K562 (cell line): ENCODE measurements around the gene INO80E. TPM values are rescaled to one million over a fixed set of nuclear protein-coding genes. Genes with fewer than 3 reads are reported as not detected.

Source experiments
- ARNT ChIP-seq, 2 experiments: fragments of 450-650 bp; IDR thresholded peaks; 2 replicates each; pipeline ENCODE4 v1.6.1; 2016; ENCODE audit warnings: mild to moderate bottlenecking in 1 of 2
- BCOR ChIP-seq: fragments of 450-650 bp; IDR thresholded peaks from 2 replicates; pipeline ENCODE4 v1.6.1; 2016
- BHLHE40 ChIP-seq: IDR thresholded peaks from 2 replicates; pipeline ENCODE4 v1.6.1; 2011; ENCODE audit warnings: low read length, improper control_type of control experiment
- CBX2 ChIP-seq: fragments of 200-600 bp; sonication (generic); IDR thresholded peaks from one replicate; pipeline ENCODE4 v1.6.1; 2012; ENCODE audit warnings: mild to moderate bottlenecking, low read length, inconsistent platforms; ENCODE audit not compliant: insufficient read depth, poor library complexity, severe bottlenecking
- GABPB2 ChIP-seq: fragments of 250-450 bp; sonication (Bioruptor Pico); conservative IDR thresholded peaks from 2 replicates; pipeline ENCODE4 v1.5.1; 2021; ENCODE audit warnings: mild to moderate bottlenecking
- HDAC2 ChIP-seq: fragments of 450-650 bp; IDR thresholded peaks from 2 replicates; pipeline ENCODE4 v1.6.1; 2016; ENCODE audit warnings: mild to moderate bottlenecking
- HNRNPLL ChIP-seq: fragments of 200-400 bp; formaldehyde crosslinking; IDR thresholded peaks from 2 replicates; pipeline ENCODE4 v1.6.1; 2017; ENCODE audit warnings: low read length, low read depth, mild to moderate bottlenecking; ENCODE audit not compliant: poor library complexity, severe bottlenecking
- KDM4B ChIP-seq, 2 experiments: fragments of 450-650 bp in 1 of 2; sonication (generic) in 1 of 2; IDR thresholded peaks; 2 replicates each; pipeline ENCODE4 v1.6.1; 2016 to 2017; ENCODE audit warnings: borderline replicate concordance in 2 of 2, antibody characterized with exemption in 1 of 2, low read depth in 1 of 2, mild to moderate bottlenecking in 1 of 2
- MTA3 ChIP-seq: fragments of 450-650 bp; formaldehyde crosslinking; IDR thresholded peaks from 2 replicates; pipeline ENCODE4 v1.6.1; 2017; ENCODE audit warnings: mild to moderate bottlenecking, borderline replicate concordance
- PML ChIP-seq: IDR thresholded peaks from 2 replicates; pipeline ENCODE4 v1.6.1; 2012; ENCODE audit warnings: low read length, inconsistent platforms
- SMAD4 ChIP-seq: fragments of 250-450 bp; sonication (Bioruptor Pico); conservative IDR thresholded peaks from 2 replicates; pipeline ENCODE4 v1.8.0; 2021; ENCODE audit warnings: inconsistent platforms, mild to moderate bottlenecking, moderate library complexity
- SRSF1 ChIP-seq: fragments of 200-400 bp; formaldehyde crosslinking; IDR thresholded peaks from 2 replicates; pipeline ENCODE4 v1.6.1; 2017; ENCODE audit warnings: mild to moderate bottlenecking, low read depth, low read length, moderate library complexity
- TAF15 ChIP-seq: fragments of 200-400 bp; formaldehyde crosslinking; IDR thresholded peaks from 2 replicates; pipeline ENCODE4 v1.6.1; 2017; ENCODE audit warnings: mild to moderate bottlenecking, low read depth, low read length, moderate library complexity
- TBL1XR1 ChIP-seq, 2 experiments: IDR thresholded peaks; 2 replicates each; pipeline ENCODE4 v1.6.1; 2012; ENCODE audit warnings: improper control_type of control experiment in 2 of 2, low read length in 2 of 2, mild to moderate bottlenecking in 1 of 2
- ZC3H4 ChIP-seq: sonication (generic); formaldehyde crosslinking; IDR thresholded peaks from 2 replicates; pipeline ENCODE4 v1.9.0; 2021; ENCODE audit warnings: missing genetic modification reagents, borderline replicate concordance
- ZEB2 ChIP-seq: fragments of 450-650 bp; IDR thresholded peaks from 2 replicates; pipeline ENCODE4 v1.6.1; 2016
- ZNF431 ChIP-seq: sonication (generic); formaldehyde crosslinking; IDR thresholded peaks from 2 replicates; pipeline ENCODE4 v1.8.0; 2022; ENCODE audit warnings: mild to moderate bottlenecking, missing genetic modification reagents
- ZNF57 ChIP-seq: fragments of 450-650 bp; formaldehyde crosslinking; IDR thresholded peaks from 2 replicates; pipeline ENCODE4 v1.4.0; 2020; ENCODE audit warnings: mild to moderate bottlenecking, moderate library complexity
- ZNF696 ChIP-seq: fragments of 250-450 bp; sonication (Bioruptor Pico); conservative IDR thresholded peaks from 2 replicates; pipeline ENCODE4 v1.4.0; 2020; ENCODE audit warnings: mild to moderate bottlenecking, moderate library complexity
- polyA plus RNA-seq, 8 experiments: library from polyadenylated mRNA; depleted of rRNA in 4 of 8; stranded (reverse) in 5 of 8; unstranded in 3 of 8; fragments of >200 nt; fragmentation: Nextera tagmentation in 2 of 8; fragmentation: Illumina TruSeq in 1 of 8; extraction: Ambion mirVana in 2 of 8; extraction: Trizol in 1 of 8; gene quantifications; 2 replicates each; pipeline versions ENCODE4 v1.2.1 to v1.2.3, GENCODE V29; 2011 to 2014; ENCODE audit warnings: inconsistent platforms in 1 of 8, missing spikeins in 1 of 8
- total RNA-seq, 7 experiments: library from RNA; depleted of rRNA in 6 of 7; stranded (reverse); fragments of >200 nt in 6 of 7; fragmentation: Illumina TruSeq in 2 of 7; extraction: Trizol in 2 of 7; gene quantifications; 2 replicates each; pipeline versions ENCODE4 v1.2.1 to v1.2.3, GENCODE V29; 2011 to 2021; ENCODE audit warnings: low replicate concordance in 1 of 7
- TF ChIP-seq, protein P1 (sequence below): fragments of 450-650 bp; IDR thresholded peaks from 2 replicates; pipeline ENCODE4 v1.6.1; 2017; ENCODE audit warnings: antibody characterized with exemption
- TF ChIP-seq, protein P2 (sequence below): fragments of 450-650 bp; IDR thresholded peaks from 2 replicates; pipeline ENCODE4 v1.6.1; 2016; ENCODE audit warnings: antibody characterized with exemption
- TF ChIP-seq, protein P3 (sequence below): fragments of 200-400 bp; formaldehyde crosslinking; IDR thresholded peaks from 2 replicates; pipeline ENCODE4 v1.6.1; 2017; ENCODE audit warnings: mild to moderate bottlenecking, low read depth, low read length, moderate library complexity
- TF ChIP-seq, protein P4 (sequence below), 2 experiments: fragments of 450-650 bp in 1 of 2; sonication (generic) in 1 of 2; formaldehyde crosslinking; conservative IDR thresholded peaks; 2 replicates each; pipeline versions ENCODE4 v1.4.0 to v1.8.1; 2020 to 2022; ENCODE audit warnings: mild to moderate bottlenecking in 1 of 2, missing genetic modification reagents in 1 of 2

Gene INO80E
- total and polyA plus RNA-seq, 9 of the 15 experiments (the other 6 are each of a cell fraction or from before 2014, with no cell fraction given) = 0.31 to 102 (median 49.3) TPM

DNA sequence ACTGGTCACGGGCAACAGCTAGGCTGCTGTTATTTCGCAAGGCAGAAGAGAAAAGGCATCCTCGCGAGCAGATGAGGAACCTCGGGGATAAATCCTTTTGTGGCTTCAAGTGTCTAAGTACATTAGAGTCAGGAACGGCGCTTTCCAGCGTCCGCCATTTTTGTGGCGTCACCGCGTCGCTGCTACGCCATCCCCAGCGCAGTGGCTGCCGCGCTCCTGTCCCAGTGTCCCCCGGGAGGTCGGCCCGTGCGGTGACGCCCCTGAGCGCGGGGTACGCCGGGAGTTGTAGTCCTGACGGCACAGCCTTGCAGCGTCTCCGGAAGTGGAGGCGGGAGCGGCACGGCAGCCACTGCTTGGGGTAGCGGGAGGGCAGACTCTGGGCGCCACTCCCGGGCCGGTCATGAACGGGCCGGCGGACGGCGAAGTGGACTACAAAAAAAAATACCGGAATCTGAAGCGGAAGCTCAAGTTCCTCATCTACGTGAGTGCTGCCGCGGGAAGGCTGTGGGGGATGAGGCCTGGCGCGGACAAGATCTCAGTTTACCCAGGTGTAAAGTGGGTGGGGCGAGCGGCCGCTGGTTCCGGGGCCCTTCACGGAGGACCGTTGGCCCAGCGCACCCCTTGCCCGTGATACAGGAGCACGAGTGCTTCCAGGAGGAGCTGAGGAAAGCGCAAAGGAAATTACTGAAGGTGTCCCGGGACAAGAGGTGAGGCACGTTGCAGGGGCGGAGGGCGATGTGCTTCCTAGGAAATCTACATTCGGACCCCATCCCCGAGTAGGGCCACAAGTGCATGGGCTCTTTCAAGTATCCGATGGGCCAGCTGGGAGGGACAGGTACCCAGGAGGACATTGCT, at the start of gene INO80E (continued):
- TF ChIP-seq, protein P1, sequence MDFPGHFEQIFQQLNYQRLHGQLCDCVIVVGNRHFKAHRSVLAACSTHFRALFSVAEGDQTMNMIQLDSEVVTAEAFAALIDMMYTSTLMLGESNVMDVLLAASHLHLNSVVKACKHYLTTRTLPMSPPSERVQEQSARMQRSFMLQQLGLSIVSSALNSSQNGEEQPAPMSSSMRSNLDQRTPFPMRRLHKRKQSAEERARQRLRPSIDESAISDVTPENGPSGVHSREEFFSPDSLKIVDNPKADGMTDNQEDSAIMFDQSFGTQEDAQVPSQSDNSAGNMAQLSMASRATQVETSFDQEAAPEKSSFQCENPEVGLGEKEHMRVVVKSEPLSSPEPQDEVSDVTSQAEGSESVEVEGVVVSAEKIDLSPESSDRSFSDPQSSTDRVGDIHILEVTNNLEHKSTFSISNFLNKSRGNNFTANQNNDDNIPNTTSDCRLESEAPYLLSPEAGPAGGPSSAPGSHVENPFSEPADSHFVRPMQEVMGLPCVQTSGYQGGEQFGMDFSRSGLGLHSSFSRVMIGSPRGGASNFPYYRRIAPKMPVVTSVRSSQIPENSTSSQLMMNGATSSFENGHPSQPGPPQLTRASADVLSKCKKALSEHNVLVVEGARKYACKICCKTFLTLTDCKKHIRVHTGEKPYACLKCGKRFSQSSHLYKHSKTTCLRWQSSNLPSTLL = no peak
- peak; percentile 93 for TF ChIP-seq BHLHE40
- TF ChIP-seq SMAD4 (CRISPR knock-in tag) = 0 out of 2 replicates have a peak, but pooled peaks have one; percentile 7
- TF ChIP-seq PML = peak; percentile 66
- TF ChIP-seq SRSF1 = no peak
- TF ChIP-seq ZNF696 (CRISPR knock-in tag) = no peak
- TF ChIP-seq HNRNPLL = peak; percentile 66
- TF ChIP-seq, protein P2, sequence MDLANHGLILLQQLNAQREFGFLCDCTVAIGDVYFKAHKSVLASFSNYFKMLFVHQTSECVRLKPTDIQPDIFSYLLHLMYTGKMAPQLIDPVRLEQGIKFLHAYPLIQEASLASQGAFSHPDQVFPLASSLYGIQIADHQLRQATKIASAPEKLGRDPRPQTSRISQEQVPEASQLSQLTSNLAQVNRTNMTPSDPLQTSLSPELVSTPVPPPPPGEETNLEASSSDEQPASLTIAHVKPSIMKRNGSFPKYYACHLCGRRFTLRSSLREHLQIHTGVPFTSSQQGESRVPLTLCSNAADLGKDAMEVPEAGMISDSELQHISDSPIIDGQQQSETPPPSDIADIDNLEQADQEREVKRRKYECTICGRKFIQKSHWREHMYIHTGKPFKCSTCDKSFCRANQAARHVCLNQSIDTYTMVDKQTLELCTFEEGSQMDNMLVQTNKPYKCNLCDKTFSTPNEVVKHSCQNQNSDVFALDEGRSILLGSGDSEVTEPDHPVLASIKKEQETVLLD = peak; percentile 46; the same call in 1 of the 2 replicates
- TF ChIP-seq CBX2 = no peak
- no peak for TF ChIP-seq ZNF57 (CRISPR knock-in tag)
- peak in 1 of 2 experiments; percentile 48; a peak in 1 of 4 replicates for TF ChIP-seq ARNT (IDR thresholded peaks at IDR 0.05)
- TF ChIP-seq HDAC2 = no peak
- TF ChIP-seq ZC3H4 = no peak
- TF ChIP-seq, protein P3, sequence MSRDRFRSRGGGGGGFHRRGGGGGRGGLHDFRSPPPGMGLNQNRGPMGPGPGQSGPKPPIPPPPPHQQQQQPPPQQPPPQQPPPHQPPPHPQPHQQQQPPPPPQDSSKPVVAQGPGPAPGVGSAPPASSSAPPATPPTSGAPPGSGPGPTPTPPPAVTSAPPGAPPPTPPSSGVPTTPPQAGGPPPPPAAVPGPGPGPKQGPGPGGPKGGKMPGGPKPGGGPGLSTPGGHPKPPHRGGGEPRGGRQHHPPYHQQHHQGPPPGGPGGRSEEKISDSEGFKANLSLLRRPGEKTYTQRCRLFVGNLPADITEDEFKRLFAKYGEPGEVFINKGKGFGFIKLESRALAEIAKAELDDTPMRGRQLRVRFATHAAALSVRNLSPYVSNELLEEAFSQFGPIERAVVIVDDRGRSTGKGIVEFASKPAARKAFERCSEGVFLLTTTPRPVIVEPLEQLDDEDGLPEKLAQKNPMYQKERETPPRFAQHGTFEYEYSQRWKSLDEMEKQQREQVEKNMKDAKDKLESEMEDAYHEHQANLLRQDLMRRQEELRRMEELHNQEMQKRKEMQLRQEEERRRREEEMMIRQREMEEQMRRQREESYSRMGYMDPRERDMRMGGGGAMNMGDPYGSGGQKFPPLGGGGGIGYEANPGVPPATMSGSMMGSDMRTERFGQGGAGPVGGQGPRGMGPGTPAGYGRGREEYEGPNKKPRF = no peak
- no peak for TF ChIP-seq ZNF431
- peak; percentile 87 for TF ChIP-seq BCOR
- TF ChIP-seq MTA3 = peak; percentile 32; the same call in 1 of the 2 replicates
- TF ChIP-seq, protein P4, sequence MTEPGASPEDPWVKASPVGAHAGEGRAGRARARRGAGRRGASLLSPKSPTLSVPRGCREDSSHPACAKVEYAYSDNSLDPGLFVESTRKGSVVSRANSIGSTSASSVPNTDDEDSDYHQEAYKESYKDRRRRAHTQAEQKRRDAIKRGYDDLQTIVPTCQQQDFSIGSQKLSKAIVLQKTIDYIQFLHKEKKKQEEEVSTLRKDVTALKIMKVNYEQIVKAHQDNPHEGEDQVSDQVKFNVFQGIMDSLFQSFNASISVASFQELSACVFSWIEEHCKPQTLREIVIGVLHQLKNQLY (CRISPR knock-in tag; conservative IDR thresholded peaks at IDR 0.05) = no peak
- TF ChIP-seq KDM4B (IDR thresholded peaks at IDR 0.05; ENCODE audit: borderline replicate concordance in 2 of 2, low read depth in 1 of 2) = no peak
- TF ChIP-seq ZEB2 = no peak
- TF ChIP-seq TBL1XR1 (IDR thresholded peaks at IDR 0.05; ENCODE audit: low read length in 2 of 2) = peak in 1 of 2 experiments; percentile 66; a peak in 1 of 4 replicates
- no peak for TF ChIP-seq TAF15
- TF ChIP-seq GABPB2 (CRISPR knock-in tag) = no peak
